Fibroblast of peridontal ligament (primary cell): ENCODE measurements around the gene STK31.
"Not testable (repeated sequence)": the region's sequence is repeated elsewhere in the genome, so short reads cannot be mapped to it uniquely, and the experiment has no call there.

Source experiments
- DNase-seq: peaks from one replicate; pipeline ENCODE4 v3.0.0-alpha.2; 2010; ENCODE audit errors: extremely low read depth

STK31 gene

GRCh38 chr7:23710000-23710399 lies at the start of gene STK31:
STK31 (plus strand) TSS chr7:23710219; CDS start chr7:23710286, 67 bp downstream.
- no peak for DNase-seq

- no peak for DNase-seq
These were observed 48.6 kb upstream of the STK31 start for GRCh38 chr7:23661385-23661784.

- peak; percentile 3 for DNase-seq
These were observed 47.7 kb upstream of the STK31 start for GRCh38 chr7:23662124-23662983.

- no peak for DNase-seq
These were observed 47.1 kb upstream of the STK31 start for GRCh38 chr7:23662984-23663313.

DNA sequence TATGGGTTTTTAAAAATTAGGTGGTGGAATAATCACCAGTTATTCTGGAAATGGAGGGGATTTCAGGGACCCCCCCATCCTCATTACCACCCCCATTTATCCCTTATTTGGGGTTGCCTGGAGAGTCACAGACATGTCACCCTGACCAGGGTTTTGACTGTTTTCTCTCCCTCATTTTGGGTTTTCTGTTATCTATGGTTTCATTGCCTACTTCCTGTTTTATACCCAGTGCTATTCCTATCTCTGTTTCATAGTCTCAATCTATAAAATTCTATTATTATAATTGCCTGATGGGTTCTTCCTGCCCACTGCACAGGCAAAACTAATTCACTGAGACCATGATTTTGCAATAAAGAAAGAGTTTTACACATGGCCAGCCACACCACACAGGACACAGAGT lies 45.9 kb upstream of the STK31 start:
- no peak for DNase-seq

DNA sequence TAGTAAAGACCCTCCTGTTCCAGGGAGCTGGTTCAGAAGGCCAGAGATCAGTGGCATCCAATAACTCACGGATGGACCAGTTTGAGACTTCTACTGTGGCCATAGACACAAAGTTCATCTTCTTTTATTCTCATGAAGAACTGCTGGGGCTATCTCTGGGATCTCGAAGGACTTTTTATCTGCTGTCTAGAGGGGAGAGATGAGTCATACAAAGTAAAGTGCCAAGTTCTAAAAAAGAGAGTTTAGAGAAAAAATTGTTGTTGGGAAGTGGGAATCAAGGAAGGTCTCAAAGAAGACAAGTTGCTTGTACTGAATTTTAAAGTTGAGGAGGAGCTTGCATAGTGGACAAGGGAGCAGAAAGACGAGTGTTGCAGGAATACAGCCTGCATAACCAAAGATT lies 38.0 kb upstream of the STK31 start:
- DNase-seq, result no peak

DNA sequence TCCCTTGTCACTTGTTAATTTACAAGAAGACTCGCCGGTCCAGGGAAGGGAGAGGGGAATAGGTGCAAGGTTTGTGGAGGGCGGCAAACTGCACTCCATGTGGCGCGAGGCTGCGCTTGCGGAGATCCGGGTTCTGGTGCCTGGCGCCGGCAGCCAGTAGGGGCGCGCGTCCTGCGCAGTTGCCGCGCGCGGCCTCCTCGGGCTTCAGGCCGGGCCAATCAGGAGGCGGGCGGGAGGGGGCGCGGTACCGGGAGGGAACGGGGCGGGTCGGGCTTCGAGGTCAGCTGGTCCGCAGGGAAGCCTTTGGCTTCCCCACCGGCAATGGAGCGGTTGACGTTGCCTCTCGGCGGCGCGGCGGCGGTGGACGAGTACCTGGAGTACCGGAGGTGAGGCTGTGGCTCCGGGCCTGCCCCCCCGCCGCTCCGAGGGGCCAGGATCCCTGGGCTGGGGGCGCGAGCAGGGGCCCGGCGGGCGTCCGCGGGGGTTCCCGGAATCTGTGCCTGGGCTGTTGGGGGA lies 30.1 kb upstream of the STK31 start, which contains the start of gene FAM221A:
FAM221A (plus strand) TSS at position 302 of the 516 bp plus-strand sequence; CDS start at position 322, 20 bp downstream.
- DNase-seq, result peak; percentile 33

- DNase-seq, result peak; percentile 56
These were observed 29.3 kb upstream of the STK31 start for GRCh38 chr7:23680414-23681405.

GRCh38 chr7:23684041-23684440 lies 26.0 kb upstream of the STK31 start:
- not testable (repeated sequence) for DNase-seq

DNA sequence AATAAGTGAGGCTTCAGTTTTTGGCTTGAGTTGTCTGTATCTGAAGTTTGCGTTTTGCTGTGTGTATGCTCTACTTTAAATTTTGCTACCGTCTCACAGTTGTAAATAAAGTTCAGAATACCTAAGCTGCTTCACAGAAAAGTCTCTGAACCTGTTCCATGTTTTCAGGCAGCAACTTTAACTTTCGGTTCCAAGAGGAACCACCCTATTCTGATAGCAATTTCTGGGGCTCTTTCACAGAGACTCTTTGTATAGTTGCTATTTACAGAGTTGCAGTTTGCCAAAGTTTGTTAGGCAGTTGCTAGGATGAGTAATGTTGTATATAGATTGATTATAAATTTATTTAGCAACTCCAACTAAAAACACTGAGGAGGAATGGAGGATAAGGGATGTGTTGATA lies 24.3 kb upstream of the STK31 start:
- peak; percentile 19 for DNase-seq

DNA sequence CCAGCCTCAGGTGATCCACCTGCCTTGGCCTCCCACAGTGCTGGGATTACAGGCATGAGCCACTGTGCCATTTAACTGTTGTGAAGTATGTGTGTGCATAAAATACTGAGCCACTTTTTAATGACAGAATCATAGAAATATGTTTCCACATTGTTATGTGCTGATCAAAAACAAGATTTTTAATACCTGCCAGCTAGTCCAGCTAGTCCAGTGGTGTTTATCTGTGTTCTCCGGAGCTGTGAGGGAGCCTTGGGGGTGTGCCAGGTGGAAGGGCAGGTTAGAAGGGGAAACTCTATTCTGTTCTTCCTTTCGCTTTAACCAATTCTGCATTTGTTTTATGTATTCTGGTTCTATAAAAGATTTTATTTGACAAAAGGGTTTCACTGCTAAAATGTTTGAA lies 23.0 kb upstream of the STK31 start:
- no peak for DNase-seq

DNA sequence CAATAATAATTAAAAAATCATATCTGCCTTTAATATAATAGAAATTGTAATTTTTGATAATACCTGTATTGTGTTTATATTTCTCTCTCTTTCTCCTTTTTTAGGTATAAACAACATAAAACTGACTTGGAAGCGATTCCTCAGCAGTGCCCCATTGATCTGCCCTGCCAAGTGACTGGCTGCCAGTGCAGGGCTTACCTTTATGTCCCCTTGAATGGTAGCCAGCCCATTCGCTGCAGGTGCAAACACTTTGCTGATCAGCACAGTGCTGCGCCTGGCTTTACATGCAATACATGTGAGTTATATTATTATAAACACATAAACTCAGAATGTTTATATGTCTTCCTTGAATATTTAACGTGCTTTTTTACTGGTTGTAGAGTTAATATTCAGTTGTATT lies 20.9 kb upstream of the STK31 start:
- DNase-seq, result no peak

GRCh38 chr7:23691320-23691719 lies 18.7 kb upstream of the STK31 start:
- no peak for DNase-seq

- no peak for DNase-seq
These were observed 16.8 kb upstream of the STK31 start for GRCh38 chr7:23693224-23693623.

DNA sequence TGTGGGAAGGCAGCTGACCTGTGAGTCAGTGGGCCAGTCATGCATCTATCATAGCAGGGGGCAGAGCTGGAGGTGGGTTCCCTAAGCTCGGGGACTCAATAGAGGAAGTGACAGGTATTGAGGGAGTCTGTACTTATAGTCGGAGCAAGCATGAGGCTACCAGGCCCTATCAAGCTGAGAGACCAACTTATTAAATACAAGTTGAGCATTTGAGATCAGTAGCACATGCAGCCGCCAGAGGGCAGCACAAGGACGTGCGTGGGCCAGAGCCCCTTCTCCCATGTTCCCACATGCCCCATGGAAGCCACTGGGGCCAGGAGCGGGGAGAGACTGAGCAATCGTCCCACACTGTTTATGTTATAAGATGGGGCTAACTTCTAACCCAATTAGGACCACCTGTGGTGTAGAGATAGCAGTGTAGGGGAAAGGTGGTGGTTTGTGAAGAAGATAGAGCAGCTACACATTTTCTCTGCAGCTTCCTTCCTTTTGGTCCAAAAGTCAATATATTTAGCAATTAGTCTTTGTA lies 13.0 kb upstream of the STK31 start:
- peak; percentile 31 for DNase-seq

DNA sequence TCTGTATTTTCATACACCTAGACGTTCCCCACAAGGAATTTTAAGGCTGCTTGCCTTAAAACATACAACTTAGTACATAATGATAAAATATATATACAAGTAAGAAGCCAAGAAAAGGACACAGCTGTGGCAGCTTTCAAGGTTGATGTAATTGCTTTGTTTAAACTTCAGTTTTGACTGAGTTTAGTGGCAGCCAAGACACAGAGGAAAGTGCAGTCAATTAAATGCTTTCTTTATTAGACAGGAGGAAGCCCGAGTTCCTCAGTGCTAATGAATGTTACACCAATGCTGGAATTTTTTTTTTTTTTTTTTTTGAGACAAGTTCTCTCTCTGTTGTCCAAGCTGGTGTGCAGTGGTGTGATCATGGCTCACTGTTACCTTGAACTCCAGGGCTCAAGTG lies 11.2 kb upstream of the STK31 start:
- no peak for DNase-seq

DNA sequence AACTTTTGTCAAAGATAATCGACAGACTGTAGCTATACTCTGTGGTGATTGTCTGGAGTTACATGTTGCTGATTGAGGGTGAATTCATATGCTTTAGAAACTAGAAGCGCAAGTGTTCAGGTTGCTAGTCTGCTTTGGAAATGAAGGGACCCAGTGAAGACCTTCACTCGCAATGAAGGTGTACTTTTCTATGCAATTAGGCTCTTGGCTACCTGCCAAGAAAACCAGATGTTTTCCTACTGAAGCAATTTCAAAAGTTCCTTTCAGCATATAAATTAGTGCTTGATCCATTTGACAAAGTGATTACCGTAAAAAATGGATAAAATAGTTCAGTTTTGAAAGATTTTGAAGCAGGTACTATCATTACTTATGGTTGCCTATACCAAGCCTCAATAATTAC lies 10.0 kb upstream of the STK31 start:
- no peak for DNase-seq

- no peak for DNase-seq
These were observed 803 bp upstream of the STK31 start for GRCh38 chr7:23709081-23709750.

GRCh38 chr7:23712368-23713284 lies 2.6 kb downstream of the STK31 start:
- DNase-seq, result peak; percentile 86
